ENCODE measurements around the gene DUSP16.

The DUSP16 gene

GRCh38 chr12:12449533-12450025, 113.1 kb downstream of the DUSP16 start:
- TF ChIP-seq NFRKB (IDR thresholded peaks at IDR 0.05) (no peak), ARNT (IDR thresholded peaks at IDR 0.05) (no peak), HDGF (IDR thresholded peaks at IDR 0.05; ENCODE audit: borderline replicate concordance) (no peak), ELF4 (IDR thresholded peaks at IDR 0.05) (no peak), ZNF384 (IDR thresholded peaks at IDR 0.05) (no peak), L3MBTL2 (conservative IDR thresholded peaks at IDR 0.05) (no peak), FOXK2 (IDR thresholded peaks at IDR 0.05) (no peak), FOXM1 (IDR thresholded peaks at IDR 0.05; ENCODE audit: borderline replicate concordance) (no peak), SUZ12 (IDR thresholded peaks at IDR 0.05) (no peak), CTBP1 (IDR thresholded peaks at IDR 0.05; ENCODE audit: borderline replicate concordance) (no peak), LEF1 (IDR thresholded peaks at IDR 0.05; ENCODE audit: borderline replicate concordance) (no peak), BHLHE40 (IDR thresholded peaks at IDR 0.05; ENCODE audit: borderline replicate concordance) (no peak), SP1 (IDR thresholded peaks at IDR 0.05) (no peak), TARDBP (IDR thresholded peaks at IDR 0.05) (no peak), PKNOX1 (IDR thresholded peaks at IDR 0.05) (no peak), FOXA1 (IDR thresholded peaks at IDR 0.05) (no peak)
- CTCF ChIA-PET, result interaction anchor here (0.6 to 0.8 kb wide), 2 partner anchors 207 to 292 kb away, joined by 3 read pairs; no protein-coding TSS in a partner anchor
- DNase-seq (ENCODE audit: extremely low spot score), result no peak
- POLR2A ChIA-PET, result no interaction called here

- ChIA-PET CTCF (no interaction called here), POLR2A (no interaction called here)
- no peak for DNase-seq (ENCODE audit: extremely low spot score)
- no peak for TF ChIP-seq LEF1 (IDR thresholded peaks at IDR 0.05; ENCODE audit: borderline replicate concordance)
- TF ChIP-seq FOXM1 (IDR thresholded peaks at IDR 0.05; ENCODE audit: borderline replicate concordance), result no peak
- TF ChIP-seq BHLHE40 (IDR thresholded peaks at IDR 0.05; ENCODE audit: borderline replicate concordance), result no peak
- no peak for TF ChIP-seq HDGF (IDR thresholded peaks at IDR 0.05; ENCODE audit: borderline replicate concordance)
- no peak for TF ChIP-seq NFRKB (IDR thresholded peaks at IDR 0.05)
- TF ChIP-seq ZNF384 (IDR thresholded peaks at IDR 0.05), result no peak
- TF ChIP-seq CTBP1 (IDR thresholded peaks at IDR 0.05; ENCODE audit: borderline replicate concordance), result no peak
- no peak for TF ChIP-seq ELF4 (IDR thresholded peaks at IDR 0.05)
- TF ChIP-seq PKNOX1 (IDR thresholded peaks at IDR 0.05), result no peak
- no peak for TF ChIP-seq ARNT (IDR thresholded peaks at IDR 0.05)
- no peak for TF ChIP-seq SP1 (IDR thresholded peaks at IDR 0.05)
- TF ChIP-seq FOXK2 (IDR thresholded peaks at IDR 0.05), result no peak
These were observed 114.8 kb downstream of the DUSP16 start for GRCh38 chr12:12447837-12448236.

GRCh38 chr12:12447236-12447635, 115.4 kb downstream of the DUSP16 start:
- TF ChIP-seq FOXK2 (IDR thresholded peaks at IDR 0.05) (no peak), LEF1 (IDR thresholded peaks at IDR 0.05; ENCODE audit: borderline replicate concordance) (no peak), PKNOX1 (IDR thresholded peaks at IDR 0.05) (no peak), SP1 (IDR thresholded peaks at IDR 0.05) (no peak), ELF4 (IDR thresholded peaks at IDR 0.05) (no peak), ZNF384 (IDR thresholded peaks at IDR 0.05) (no peak), FOXM1 (IDR thresholded peaks at IDR 0.05; ENCODE audit: borderline replicate concordance) (no peak), ARNT (IDR thresholded peaks at IDR 0.05) (no peak), BHLHE40 (IDR thresholded peaks at IDR 0.05; ENCODE audit: borderline replicate concordance) (no peak), FOXA1 (IDR thresholded peaks at IDR 0.05) (no peak), TARDBP (IDR thresholded peaks at IDR 0.05) (no peak), L3MBTL2 (conservative IDR thresholded peaks at IDR 0.05) (no peak), NFRKB (IDR thresholded peaks at IDR 0.05) (no peak)
- ChIA-PET POLR2A (no interaction called here), CTCF (no interaction called here)
- no peak for DNase-seq (ENCODE audit: extremely low spot score)

- CTCF ChIA-PET, result no interaction called here
- TF ChIP-seq ELF4 (IDR thresholded peaks at IDR 0.05), result no peak
- TF ChIP-seq NFRKB (IDR thresholded peaks at IDR 0.05), result no peak
- TF ChIP-seq PKNOX1 (IDR thresholded peaks at IDR 0.05), result no peak
- POLR2A ChIA-PET, result no interaction called here
- DNase-seq (ENCODE audit: extremely low spot score), result no peak
These were observed 115.9 kb downstream of the DUSP16 start for GRCh38 chr12:12446786-12447185.

- POLR2A ChIA-PET, result no interaction called here
These were observed 116.8 kb downstream of the DUSP16 start for GRCh38 chr12:12445882-12446181.

More at GRCh38 chr12:12445882-12446181, 116.8 kb downstream of the DUSP16 start:
- TF ChIP-seq CTBP1 (IDR thresholded peaks at IDR 0.05; ENCODE audit: borderline replicate concordance) (no peak), LEF1 (IDR thresholded peaks at IDR 0.05; ENCODE audit: borderline replicate concordance) (no peak), SUZ12 (IDR thresholded peaks at IDR 0.05) (no peak), FOXK2 (IDR thresholded peaks at IDR 0.05) (no peak), NFRKB (IDR thresholded peaks at IDR 0.05) (no peak), FOXA1 (IDR thresholded peaks at IDR 0.05) (no peak), TARDBP (IDR thresholded peaks at IDR 0.05) (no peak), L3MBTL2 (conservative IDR thresholded peaks at IDR 0.05) (no peak), ELF4 (IDR thresholded peaks at IDR 0.05) (no peak), HDGF (IDR thresholded peaks at IDR 0.05; ENCODE audit: borderline replicate concordance) (no peak), BHLHE40 (IDR thresholded peaks at IDR 0.05; ENCODE audit: borderline replicate concordance) (no peak), SP1 (IDR thresholded peaks at IDR 0.05) (no peak), FOXM1 (IDR thresholded peaks at IDR 0.05; ENCODE audit: borderline replicate concordance) (no peak), ZNF384 (IDR thresholded peaks at IDR 0.05) (no peak), ARNT (IDR thresholded peaks at IDR 0.05) (no peak), PKNOX1 (IDR thresholded peaks at IDR 0.05) (no peak)
- no peak for DNase-seq (ENCODE audit: extremely low spot score)
- CTCF ChIA-PET, result no interaction called here

Data from HEK293T (cell line).